GM18499 (cell line): ENCODE measurements around the gene TTN.
A peak's percentile ranks its signal among the peaks of the same experiment; 100 is the strongest.
"Not testable (repeated sequence)": the region's sequence is repeated elsewhere in the genome, so short reads cannot be mapped to it uniquely, and the experiment has no call there.

ENCODE experiments used
- ATAC-seq: cut with Tn5 transposase; IDR thresholded peaks from one replicate; pipeline ENCODE4 v1.9.1; 2021; ENCODE audit warnings: moderate number of reproducible peaks; ENCODE audit not compliant: insufficient read depth, unreplicated experiment

TTN gene

DNA sequence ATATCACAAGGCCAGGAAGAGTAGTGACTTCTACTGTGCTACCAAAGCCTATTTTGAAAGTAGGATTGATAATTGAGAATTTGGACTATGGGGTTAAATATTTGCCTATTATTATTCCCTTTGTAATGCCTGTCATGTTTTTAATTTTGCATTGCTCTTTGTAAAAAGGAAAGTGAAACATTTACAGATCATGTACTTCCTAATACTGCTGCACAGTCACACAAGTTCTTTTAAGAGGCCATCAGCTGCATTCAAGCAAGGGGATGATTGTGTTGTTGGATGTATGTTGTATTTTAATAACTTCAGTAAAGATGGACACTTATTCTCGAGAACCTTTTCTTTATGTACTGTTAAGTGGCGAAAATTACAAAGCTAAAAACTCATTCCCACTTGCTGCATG, 256.9 kb downstream of the TTN start:
- no peak for ATAC-seq

- no peak for ATAC-seq
Measured at GRCh38 chr2:178542569-178542968, 264.7 kb downstream of the TTN start.

DNA sequence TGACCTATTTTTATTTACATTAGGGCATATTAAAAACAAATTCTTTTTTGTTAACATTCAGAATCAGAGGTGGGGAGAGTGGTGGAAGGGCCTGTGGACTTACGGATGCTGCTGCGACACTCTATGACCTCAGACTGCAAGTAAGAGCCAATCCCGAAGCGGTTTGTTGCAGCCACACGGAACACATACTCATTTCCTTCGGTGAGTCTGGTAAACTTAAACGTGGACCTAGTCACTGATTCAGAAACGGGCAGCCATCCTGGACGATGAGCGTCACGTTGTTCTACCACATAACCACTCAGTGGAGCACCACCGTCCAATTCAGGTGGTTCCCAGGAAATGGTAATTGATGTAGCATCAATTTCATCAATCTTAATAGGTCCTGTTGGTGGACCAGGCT, 265.1 kb downstream of the TTN start:
- no peak for ATAC-seq

DNA sequence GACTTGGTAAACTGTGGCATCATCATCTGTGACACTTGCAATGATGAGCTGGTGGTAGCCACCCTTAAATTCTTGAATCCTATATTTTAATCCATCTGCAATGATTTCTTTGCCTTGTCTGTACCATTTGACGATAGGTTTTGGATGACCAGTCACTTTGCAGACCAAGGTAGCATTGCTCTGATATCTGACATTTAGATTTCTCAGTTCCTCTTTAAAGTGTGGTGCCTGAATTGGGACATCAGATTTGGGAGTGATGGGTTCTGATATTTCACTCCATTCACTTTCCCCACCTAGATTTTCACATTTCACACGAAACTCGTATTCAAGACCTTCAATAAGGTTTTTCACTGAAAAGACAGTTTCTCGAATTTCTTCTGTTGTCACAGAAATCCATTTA, 271.2 kb downstream of the TTN start:
- ATAC-seq, result no peak

DNA sequence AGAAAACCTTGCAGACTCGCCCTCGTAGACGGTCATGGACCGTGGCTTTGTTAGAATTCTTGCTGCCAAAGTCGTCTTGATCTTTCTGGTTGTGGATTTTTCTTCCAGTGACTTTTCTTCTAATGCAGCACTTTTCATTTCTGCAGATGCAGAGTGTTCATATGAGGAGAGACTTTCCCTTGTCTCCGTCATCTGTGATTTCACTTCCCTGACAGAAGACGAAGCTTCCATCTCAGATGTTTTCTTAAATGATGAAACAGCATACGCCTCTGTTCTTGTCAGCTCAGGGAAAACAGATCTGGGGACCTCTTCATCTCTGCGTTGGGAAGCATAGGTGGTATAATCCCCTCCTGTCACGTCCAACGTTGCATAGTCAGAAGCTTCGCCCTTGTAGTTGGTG, 276.1 kb downstream of the TTN start:
- ATAC-seq, result no peak

GRCh38 chr2:178530625-178531142, 276.5 kb downstream of the TTN start:
- peak; percentile 96 for ATAC-seq

DNA sequence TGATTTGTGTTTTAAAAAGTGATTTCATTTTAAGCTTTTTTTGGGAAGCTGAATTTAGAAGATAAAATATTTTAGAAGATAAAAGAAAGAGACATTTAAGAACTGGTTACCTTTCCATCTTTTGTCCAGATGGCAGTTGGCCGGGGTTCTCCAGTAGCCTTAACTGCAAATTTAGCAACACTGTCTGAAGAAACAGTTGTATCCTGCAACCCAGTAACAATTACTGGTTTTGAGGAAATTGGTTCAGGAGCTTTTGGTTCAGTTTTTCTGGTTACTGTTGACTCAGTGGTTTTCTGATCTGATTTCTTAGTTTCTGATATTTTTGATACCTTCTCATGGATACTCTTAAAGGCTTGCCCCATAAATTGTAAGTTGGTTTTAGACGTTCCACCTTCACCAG, 277.1 kb downstream of the TTN start:
- no peak for ATAC-seq

DNA sequence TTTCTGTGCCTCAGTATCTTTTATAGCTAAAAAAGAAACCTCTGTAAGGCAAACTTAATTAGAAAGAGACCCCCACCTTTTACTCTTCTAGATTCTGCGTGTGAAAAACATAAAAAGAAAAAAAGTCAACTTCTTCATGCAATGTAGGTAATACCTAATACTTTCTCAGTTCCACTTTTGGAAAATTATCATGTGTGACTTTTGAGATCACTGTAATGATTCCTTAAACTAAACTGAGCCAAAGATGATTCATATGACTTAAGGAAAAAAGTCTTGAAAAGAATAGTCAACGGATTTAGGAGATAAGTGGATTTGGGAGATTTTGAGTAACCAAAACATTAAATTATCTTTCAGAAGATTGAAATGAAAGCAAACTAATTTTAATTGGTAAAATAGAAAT, 278.0 kb downstream of the TTN start:
- no peak for ATAC-seq

GRCh38 chr2:178528647-178529046, 278.6 kb downstream of the TTN start:
- ATAC-seq, result no peak

DNA sequence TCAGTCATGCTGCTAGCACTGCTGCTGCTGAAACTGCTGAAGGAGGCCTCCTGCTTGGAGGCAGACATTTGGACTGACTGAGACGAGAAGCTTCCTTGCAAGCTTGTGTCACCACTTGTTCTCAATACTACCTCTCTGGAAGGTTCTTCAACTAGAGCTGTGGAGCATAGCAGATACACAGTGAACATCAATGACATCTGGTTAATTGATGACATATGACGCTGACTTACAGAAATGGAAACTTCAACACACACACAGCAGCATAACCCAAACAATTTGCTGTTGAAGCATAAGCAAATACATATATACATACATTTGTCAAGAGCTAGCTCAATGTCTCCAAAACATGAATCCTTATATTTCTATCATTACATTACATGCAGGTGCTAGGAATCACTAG, 279.6 kb downstream of the TTN start:
- ATAC-seq, result no peak

DNA sequence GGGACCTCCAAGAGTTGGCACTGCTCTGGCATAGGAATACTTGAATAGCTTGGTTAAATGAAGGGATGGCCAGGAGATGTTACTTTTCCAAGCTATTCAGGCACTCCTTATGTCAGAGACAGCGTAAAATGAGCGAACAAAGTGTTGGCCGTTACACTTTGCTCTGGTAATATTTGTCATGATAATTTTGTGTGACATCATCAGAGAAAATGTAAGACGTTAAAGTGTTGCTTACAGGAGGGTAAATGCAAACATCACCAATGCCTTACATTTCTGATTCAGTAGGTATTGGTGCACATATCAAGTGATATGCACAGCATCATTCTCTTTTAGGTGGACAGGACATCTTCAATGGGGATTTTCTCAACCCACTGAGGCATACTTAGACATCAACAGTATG, 281.0 kb downstream of the TTN start:
- no peak for ATAC-seq

DNA sequence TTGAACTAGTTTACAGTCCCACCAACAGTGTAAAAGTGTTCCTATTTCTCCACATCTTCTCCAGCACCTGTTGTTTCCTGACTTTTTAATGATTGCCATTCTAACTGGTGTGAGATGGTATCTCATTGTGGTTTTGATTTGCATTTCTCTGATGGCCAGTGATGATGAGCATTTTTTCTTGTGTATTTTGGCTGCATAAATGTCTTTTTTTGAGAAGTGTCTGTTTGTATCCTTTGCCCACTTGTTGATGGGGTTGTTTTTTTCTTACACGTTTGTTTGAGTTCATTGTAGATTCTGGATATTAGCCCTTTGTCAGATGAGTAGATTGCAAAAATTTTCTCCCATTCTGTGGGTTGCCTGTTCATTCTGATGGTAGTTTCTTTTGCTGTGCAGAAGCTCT, 281.8 kb downstream of the TTN start:
- not testable (repeated sequence) for ATAC-seq

- ATAC-seq, result not testable (repeated sequence)
Measured at GRCh38 chr2:178525010-178525409, 282.2 kb downstream of the TTN start.

GRCh38 chr2:178523596-178524134, 283.6 kb downstream of the TTN start:
- ATAC-seq, result no peak

- peak; percentile 82 for ATAC-seq
Measured at GRCh38 chr2:178522950-178523595, 284.1 kb downstream of the TTN start.

- no peak for ATAC-seq
Measured at GRCh38 chr2:178521304-178522150, 285.7 kb downstream of the TTN start.

- no peak for ATAC-seq
Measured at GRCh38 chr2:178517496-178517895, 289.7 kb downstream of the TTN start.

DNA sequence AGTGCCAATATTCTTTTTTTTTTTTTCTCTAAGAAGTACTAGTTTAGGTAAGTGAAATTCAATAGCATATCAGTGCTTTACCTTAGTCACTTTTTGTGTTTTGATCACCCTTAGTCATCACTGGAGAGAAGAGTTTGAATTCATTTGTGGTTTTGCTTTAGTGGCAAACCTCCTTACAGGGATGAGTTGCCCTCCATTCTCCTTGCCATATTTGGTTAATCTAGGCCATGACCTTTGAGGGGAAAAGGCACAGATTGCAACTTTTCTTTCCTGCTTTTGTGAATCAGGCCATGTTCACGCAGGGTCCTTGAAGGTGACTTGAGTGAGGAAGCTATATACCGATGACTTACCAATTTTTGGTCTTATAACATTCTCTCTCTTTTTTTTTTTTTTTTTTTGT, 292.6 kb downstream of the TTN start:
- no peak for ATAC-seq

GRCh38 chr2:178513876-178514275, 293.3 kb downstream of the TTN start:
- no peak for ATAC-seq

DNA sequence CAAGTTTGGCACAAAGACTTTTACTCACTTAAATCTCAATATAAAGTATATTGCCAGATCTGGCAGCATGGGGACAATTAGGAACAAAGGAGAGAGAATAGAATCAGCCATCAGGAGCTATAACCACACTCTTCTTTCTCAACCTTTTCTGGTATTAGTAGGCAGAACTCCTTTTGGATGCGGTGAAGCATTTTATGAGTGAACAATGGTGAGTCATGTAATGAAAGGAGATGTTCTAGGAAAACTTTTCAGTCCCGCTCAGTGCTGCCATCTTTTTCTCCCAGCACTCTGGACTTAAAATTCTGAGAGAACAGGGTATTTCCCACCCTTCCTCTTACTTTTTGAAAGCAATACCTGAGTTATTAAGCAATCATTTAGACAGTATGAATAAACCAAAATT, 294.7 kb downstream of the TTN start:
- ATAC-seq, result no peak

DNA sequence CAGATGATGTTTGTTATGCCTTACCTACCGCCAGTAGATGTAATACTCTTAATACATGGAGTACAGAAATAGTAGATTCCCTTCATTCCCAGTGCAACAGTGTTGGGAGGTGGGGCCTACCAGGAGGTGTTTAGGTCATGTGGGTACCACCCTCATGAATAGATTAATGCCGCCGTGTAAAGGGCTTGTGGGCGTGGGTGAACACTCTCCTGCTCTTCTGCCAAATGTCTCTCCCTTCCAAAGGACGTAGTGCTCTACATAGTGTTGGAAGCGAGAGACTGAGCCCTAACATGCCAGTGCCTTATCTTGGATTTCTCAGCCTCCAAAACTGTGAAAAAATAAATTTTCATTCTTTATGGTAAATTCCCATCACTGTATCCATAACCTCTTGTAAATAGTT, 296.8 kb downstream of the TTN start:
- no peak for ATAC-seq
